NCI-H2196 (cell line): Measurements from ENCODE around the gene LHPP.

ENCODE experiments used
- DNase-seq: peaks from one replicate; lab custom pipeline; 2025; ENCODE audit not compliant: unreplicated experiment; lab: John Stamatoyannopoulos, UW

LHPP gene

DNA sequence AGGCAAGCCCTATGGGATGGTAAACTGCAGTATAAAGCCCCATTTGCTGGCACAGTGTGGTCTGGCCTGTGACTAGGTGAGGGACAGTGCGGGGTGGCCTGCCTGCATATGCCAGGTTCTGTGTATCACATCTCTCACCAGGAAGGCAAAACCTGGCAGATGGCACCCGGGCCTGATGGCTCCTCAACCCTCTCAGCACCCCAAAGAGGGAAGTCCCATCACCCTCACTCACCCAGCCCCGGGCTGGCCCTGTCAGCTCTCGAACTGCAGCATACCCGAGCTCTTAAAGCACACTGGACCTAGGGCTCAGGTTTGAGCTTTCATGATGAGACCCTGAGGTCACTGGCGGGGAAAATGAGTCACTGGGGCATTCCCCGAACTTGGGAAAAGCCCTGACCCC, 130.5 kb downstream of the LHPP start:
- DNase-seq: no peak

DNA sequence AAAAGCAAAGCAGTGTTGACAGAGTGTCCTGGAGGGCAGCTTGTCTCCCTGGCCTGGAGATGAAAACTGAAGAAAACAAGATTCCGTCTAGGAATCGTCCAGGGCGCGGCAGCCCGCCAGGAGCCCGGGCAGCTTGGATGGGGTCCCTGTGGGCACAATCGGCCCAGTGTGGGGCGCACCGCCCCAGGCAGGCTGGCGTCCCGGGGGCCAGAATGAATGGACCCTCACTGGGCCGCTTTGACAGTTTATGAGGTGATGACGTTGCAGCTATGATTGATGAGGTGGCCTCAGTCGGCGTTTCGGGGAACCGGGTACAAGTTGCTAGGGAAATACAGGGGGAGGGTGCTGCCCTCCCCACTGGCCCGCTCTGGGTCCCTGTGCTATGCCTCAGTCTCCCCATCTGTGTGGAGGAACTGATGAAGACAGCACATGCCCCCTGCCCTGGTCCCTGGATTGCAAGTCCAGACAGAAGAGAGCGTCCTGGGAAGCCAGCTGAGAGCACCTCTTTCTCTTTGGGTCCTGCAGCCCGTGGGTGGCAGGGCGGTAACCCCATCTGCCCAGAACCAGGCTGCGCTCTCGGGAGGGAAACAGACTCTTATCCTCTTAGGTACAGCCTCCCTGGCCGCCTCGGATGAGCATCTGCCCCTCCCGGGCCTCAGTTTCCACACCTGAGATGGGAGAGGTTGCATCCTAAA, 131.3 kb downstream of the LHPP start:
- DNase-seq: no peak

DNA sequence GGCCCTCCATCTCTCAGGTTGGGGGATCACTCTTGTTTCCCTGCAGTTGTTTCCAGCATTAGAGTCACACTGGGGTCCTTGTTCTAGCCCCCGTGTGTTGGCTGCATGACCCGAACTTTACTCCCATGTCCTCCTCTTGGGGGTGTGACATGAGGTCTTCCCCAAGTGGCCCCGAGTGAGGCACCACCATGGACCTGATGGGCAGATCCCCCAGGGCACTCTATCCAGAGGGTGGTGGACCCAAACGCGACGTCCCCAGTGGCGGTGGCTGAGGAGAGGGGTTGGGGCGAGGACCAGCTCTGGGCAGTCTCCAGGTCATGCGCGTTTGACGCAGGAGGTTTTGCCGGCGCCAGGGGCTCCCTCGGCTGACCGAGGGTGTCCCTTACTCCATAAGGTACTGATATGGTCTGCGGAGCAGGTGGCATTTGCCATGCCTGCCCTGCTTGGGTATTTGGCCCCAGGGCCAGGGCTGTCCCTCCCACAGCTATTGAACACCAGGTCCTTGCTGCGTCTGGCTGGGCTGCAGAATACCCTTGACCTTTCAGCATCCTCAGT, 131.9 kb downstream of the LHPP start:
- no peak for DNase-seq

DNA sequence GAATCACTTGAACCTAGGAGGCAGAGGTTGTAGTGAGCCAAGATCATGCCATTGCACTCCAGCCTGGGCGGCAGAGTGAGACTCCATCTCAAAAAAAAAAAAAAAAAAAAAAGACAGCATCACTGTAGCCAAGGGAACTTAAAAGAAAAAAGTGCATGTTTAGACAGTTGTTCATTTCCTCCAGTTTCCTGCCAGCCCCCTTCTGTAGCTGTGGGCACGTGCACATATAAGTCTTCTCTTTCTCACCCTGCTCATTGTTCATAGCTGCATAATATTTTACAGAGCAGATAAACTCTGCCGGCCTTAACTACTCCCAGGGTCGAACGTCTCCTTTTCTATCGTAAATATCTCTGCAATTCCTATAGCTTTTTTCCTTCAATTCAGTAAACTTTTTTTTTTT, 132.6 kb downstream of the LHPP start:
- DNase-seq: no peak

DNA sequence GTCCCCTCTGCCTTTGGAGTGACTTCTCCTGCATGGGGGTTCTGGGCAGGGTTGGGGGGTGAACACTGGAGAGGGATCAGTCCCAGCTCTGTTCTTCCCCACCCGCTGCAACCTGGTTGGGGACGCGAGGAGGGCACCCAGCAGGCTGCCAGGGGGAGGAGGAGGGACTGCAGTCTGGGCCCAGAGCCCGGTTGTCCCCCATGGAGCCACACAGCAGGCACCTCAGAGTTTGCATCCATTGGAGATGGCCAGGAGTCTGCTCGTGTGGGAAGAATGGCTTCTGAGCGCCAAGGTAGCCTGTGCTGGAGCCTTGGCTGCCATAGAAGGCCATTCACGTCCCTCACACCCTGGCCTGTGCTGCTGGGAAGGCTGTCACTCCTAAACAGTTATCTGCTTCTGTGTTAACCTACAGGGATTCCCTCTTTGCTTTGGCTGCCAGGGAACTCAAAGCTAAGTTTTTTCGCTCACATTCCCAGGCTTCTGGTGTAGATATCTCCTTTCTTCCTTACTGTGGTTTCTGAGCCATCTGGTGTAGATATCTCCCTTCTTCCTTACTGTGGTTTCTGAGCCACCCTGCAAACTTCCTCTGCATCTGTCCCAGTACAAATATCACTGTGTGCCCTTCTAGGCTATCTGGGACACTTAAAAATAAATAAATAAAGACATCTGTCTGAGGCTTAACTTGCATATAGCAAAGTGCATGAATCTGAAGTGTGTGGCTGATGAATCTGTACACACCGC, 133.7 kb downstream of the LHPP start:
- no peak for DNase-seq

DNA sequence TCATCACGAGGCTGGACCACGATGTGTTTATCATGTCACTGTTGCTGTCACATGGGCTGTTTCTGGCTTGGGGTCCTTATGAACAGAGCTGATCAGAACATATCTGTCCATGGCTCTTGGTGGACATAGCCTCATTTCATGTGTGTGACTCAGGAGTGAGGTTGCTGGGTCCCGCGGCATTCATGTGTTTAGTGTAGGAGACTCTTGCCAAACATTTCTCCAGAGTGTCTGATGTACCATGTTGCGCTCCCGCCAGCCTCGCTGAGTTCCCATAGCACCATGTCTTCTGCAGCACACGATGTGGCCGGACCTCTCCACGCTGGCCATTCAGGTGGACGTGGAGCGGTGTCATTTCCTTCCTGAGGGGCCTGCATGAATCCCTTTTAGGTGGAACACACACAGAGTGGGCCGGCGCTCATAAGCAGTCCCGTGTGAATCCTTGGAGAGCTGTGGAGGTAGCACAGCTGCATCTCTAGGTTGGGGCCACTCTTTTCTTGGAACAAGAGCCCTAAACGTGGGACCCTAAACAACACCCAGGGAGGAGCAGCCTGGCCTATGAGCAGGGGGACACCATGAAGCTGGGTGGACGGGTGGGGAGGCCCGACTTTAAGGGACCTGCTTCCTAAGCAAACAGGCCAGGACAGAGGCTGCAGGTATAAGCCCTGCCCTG, 134.6 kb downstream of the LHPP start:
- DNase-seq: no peak

DNA sequence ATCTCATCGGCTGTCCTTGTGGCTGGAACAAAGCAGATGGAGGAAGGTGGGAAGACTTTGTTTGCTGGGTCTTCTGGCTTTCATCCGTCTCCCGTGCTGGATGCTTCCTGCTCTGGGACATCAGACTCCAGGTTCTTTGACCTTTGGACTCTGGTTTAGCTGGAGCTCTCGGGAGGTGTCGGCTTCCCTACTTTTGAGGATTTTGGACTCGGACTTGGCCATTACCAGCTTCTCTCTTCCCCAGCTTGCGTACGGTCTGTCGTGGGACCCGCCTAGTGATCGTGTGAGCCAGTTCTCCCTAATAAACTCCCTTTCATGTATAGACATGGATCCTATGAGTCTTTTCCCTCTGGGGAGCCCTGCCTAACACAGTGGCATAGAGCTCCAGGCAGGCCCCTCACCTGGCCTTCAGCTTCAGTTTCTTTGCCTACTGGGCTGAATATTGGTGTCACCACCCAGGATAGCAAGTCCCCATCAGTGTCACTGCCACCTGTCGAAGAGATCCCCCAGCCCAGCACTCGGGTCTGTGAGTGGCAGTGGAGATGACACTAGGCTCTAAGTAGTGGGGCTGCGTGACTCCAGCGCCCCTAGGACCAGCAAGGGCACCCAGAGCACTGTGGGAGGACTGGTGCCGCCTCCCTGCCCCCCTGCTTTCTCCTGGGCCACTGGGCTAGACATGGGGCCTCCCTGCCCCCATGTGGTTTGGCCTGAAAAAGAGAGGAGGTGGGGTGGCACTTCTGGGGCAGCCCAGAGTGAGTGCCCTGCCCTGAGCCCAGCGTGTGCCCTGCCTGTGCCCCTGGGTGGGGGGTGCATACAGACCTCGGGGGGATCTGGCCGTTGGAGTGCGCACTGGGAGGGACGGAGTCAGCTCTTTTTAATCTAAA, 135.6 kb downstream of the LHPP start:
- DNase-seq: no peak

DNA sequence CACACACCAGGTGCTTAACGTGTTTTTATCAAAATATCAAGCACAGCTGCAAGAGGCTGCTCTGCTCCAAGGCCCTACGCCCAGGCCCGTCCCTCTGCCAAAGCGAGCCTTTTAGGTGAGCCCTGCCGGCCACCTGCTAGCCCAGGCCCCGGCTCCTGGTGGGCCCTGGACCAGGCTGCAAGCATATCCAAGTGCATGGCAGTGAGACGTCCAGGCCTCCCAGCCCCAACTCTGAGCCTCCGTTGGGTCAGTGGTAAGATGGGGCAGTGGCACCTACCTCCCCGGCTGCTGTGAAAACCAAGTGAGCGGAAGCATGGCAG, 136.2 kb downstream of the LHPP start:
- no peak for DNase-seq

DNA sequence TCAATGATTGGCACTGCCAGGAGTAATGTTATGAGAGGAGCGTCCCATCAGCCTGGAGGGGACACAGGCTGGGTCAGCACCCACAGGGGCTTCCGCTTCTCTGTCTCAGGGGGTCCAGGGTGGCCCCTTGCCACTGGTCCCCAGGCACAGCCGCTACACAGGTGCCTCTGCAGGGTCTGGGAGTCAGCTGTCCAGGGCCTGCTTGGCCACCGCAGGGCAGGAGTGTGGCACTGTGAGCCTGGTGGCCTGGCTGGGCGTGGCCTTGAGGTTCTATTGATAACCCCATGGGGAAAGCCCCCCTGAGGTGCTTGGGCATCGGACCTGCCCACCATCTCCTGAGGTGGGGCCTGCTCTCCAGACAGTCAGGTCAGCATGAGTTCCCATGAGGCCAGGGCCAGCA, 136.6 kb downstream of the LHPP start:
- no peak for DNase-seq

DNA sequence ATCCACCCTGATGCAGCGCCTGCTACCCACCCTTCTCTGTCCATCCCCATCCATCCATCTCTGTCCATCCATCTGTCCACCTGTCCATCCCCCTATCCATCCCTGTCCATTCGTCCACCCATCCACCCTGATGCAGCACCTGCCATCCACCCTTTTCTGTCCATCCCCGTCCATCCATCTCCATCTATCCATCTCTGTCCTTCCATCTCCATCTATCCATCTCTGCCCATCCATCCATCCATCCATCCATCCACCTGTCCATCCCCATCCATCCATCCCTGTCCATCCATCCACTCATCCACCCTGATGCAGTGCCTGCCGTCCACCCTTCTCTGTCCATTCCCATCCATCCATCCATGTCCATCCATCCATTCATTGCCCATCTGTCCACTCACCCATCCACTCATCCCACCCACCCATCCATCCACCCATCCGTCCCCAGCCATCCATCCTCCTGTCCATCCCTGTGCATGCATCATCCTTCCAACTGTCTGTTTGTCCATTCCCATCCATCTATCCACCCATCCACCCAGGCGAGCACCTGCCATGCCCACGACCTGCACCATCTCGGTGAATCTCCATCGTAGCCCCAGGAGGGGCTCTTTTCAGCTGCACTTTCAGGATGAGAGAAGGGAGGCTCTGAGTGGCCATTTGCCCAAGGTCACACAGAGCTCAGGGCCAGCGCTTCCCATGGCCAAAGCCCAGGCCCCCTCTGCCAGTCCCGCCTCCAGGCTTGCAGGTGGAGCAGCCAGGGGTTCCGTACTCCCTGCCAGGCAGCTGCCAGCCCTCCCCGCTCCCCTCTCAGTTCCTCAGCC, 137.4 kb downstream of the LHPP start:
- no peak for DNase-seq

DNA sequence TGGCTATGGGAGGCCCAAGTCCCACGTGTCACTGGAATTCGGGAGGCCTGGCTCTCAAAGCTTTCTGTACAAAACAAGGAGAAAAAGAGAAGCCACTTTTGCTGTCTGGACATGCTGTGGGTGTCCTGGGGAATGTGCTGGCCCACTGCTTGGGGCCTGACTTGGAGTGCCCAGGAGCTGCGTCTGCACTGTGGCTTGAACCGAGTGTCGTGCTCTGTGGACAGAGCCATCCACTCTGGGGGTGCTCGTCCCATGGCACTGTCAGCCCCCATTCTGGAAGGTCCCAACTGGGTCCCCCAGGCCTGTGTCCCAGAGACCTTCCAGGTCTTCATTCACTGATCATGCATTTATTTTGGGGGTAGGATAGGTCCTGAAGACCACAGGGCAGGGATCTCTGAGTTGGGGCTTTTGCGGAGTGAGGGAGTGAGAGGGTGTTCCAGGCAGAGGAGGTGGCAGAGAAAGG, 138.0 kb downstream of the LHPP start:
- no peak for DNase-seq

DNA sequence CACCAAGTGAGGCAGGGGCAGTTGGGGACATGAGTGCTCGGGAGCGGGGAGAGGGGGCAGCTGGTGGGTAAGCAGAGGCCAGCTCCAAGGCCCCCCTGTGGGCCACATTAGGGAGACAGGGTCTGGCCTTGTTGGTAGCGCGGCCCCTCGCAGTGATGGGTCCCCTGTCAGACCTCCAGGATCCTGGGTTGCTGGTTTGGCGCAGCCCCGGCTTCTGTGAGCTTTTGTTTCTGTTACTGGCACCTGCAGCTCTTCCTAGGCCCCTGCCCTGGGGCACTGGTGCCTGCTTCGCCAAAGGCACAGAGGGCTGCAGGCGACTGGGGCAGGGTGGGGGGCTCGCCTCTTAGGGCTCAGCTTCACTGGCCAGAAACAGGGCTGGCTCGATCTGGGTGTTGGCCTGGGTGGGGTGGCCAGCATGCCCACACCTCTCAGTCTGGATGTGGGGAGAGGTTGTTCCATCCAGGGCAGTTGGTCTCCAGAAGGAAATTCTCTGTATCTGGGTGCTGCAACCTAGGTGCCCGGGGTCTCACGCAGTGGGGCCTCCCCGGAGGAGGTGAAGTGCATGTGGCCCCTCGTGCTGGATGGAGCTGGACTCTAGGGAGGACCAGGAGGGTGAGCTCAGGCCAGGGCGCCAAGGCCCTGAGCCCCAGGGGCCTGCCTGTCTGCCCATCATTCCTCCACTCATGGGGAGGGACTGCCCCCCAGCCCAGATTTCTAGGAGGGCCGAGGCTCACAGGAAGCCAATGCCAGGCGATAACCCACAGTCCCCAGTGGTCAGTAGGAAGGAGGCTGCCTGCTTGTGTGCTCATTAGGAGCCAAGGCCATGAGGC, 138.6 kb downstream of the LHPP start:
- DNase-seq: no peak

DNA sequence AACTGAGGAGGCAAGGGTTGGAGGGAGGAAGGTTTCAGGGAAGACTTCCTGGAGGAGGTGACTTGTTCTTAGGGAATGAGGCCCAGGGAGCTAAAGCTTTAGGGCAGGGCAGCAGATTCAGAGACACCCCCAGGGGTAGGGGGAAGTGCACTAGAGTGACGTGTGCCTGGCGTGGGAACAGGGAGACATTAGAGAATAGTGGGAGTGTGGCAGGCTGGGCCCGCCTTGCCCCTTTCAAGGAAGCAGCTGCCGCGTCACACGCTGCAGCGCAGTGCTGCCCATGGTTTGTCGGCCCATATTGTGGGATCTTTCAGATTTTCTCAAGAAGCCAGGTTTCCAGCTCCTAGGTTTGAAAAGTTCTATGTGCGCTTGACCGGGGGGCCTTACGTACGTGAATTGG, 139.4 kb downstream of the LHPP start:
- no peak for DNase-seq

DNA sequence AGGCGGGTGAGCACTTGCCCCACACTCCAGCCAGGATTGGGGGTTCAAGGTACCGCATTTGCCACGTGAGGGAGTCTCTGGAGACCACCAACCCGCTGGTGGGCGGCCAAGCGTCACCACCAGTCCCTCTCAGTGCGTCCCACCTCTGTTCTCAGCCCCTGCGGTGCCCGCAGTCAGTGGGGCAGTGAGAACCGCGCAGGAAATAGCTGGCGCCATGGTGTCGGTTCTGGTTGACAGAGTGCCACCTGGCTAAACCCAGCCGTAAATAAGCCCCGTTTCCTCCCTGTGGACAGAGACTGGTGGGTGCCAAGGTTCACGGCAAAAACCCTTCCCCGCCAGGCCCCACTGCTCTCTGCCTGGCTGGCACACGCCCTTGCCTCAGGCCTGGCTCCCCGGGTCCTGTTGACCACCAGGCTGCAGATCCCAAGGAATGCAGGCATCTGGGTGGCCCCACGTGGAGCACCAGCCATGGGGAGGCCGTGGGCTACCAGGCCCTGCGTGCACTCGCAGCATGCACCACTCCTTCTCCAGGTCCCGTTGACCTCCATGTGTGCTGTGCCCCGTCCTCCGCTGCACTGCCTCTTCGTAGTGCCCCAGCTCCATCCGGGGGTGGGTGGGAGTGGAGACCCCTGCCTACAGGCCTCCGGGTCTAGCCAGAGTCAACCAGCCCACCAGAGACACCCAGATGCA, 140.0 kb downstream of the LHPP start:
- DNase-seq: no peak

DNA sequence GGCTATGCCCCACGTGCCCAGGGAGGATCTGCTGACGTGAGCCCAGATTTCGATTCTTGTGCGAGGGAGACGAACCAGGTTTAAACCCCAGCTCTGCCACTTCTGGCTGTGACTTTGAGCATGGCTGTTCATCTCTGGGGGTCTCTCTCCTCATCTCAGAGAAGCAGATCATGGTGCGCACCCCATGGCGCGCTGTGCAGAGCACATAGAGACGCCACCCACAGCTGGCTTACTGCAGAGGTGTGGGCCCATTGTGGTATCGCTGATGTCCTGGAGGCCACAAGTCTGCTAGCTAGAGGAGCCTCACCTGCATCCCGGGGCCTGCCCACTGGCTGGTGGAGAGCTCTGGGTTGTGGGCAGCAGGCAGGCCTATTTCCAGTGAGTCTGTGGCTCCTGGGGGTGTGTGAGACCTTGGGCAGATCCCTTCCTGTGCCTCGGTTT, 140.5 kb downstream of the LHPP start:
- no peak for DNase-seq

DNA sequence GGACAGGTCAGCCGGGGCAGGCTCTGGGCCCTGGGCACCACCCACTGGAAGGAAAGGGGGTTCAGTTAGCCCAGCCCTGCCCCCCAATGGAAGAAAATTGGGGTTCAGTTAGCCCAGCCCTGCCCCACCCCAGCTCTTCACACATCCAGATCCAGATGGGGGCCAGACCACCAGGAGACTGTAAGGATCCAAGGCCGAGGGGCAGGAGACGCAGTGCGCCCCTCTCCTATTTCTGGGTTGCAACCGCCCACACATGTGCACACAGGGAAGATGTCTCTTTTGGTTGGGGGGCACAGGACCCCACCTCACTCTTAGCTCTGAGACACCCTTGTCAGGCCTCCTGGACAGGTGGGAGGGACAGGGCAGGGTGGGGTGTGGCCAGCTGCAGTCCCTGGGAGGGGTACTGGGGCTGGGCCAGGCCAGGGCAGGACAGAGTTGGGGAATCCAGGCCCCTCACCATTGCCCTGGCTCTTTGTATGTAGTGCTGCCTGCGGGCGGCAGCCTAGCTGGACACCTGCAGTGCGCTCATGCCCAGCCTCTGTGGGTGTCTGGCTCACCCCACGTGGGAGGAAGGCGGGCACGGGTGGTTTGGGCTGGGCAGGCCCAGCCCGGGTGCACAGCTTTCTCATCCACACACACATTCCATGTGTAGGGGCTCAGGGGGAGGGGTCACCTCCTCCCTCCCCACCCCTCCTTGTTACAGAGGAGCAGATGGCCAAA, 141.2 kb downstream of the LHPP start:
- DNase-seq: no peak

DNA sequence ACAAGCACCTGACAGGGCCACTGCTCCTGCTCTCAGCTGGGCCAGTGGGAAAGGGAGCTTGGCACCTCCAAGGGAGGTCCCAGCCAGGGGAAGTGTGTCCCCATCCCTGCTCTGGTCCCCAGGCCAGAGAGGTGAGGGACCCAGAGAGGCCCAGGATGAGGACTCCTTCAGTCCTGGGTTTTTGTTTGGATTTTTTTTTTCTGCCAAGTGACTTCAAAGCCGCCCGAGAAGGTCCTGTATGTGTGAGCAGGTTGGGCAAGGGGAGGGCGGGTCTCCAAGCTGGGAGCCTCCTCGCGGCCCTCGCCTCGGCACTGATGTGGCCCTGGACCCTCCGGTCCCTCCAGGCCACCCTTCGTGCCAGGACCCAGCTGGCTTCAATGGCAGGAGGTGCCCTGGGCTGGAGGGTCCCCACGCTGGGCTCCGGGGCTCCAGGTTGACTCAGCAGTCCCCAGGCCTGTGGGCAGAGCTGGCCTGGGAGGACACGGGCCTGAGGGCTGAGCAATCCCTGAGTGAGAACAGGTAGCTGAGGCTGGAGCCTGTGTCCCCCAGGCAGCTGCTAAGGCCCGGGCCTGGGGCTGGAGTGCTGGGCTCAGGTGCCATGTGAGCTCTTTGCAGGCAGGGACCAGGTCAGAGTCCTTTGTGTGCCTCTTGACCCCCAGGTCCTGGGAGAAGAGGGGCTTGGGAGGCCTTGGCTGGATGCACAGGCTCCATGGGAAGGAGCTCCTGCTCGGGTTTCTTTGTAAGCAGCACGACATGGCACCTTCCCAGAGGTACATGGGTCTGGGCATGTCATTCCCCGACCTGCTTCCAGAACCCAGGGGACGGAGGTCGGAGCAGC, 142.0 kb downstream of the LHPP start:
- no peak for DNase-seq
